Upper lobe of left lung (tissue), 4 donors: ENCODE measurements around the gene IFT27.

Source experiments
- CTCF ChIP-seq, 6 experiments: fragments of 450-650 bp in 4 of 6; fragments of 200-600 bp in 2 of 6; sonication (generic) in 2 of 6; IDR thresholded peaks; one replicate each; pipeline ENCODE4 v1.5.1; 2016 to 2019; ENCODE audit warnings: antibody characterized with exemption in 6 of 6
- POLR2A ChIP-seq, 4 donors: fragments of 450-650 bp; IDR thresholded peaks; one replicate each; pipeline ENCODE4 v1.5.1; 2016 to 2017; ENCODE audit warnings: antibody characterized with exemption in 4 of 4, mild to moderate bottlenecking in 2 of 4
- POLR2AphosphoS5 ChIP-seq, 2 donors: sonication (generic); formaldehyde crosslinking; IDR thresholded peaks; one replicate each; pipeline ENCODE4 v1.5.1; 2017; ENCODE audit warnings: antibody characterized with exemption in 2 of 2

DNA sequence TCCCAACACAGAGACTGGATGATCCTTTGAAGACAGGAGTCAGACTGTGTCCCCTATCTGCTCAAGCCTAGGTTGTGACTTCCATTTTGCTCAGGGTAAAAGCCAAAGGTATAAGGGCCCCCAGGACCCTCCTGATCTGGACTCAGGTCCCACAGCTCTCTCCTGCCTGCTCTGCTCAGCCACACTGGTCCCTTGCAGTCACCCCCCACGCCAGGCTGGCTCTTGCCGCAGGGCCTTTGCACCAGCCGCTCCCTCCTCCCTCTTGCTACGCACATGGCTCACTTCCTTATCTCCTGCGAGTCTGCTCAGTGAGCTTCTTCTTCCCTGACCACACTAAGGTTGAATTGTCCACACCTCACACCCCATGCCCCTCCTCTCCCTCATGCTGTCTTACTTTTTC, 44.0 kb downstream of the IFT27 start:
- TF ChIP-seq CTCF (IDR thresholded peaks at IDR 0.05) (no peak), POLR2AphosphoS5 (IDR thresholded peaks at IDR 0.05) (no peak), POLR2A (IDR thresholded peaks at IDR 0.05) (no peak)
